ENCODE results near the gene EIF3K.
"Not testable (repeated sequence)": the region's sequence is repeated elsewhere in the genome, so short reads cannot be mapped to it uniquely, and the experiment has no call there.

Gene EIF3K

GRCh38 chr19:38618590-38619360 lies at the start of gene EIF3K:
EIF3K (plus strand) TSS chr19:38619188; CDS start chr19:38619269, 81 bp downstream.
- DNase-seq (ENCODE audit: low read depth): peak; percentile 97

GRCh38 chr19:38569368-38569983 lies 49.5 kb upstream of the EIF3K start:
- DNase-seq (ENCODE audit: low read depth): no peak

GRCh38 chr19:38571682-38572081 lies 47.3 kb upstream of the EIF3K start:
- DNase-seq (ENCODE audit: low read depth): no peak

- no peak for DNase-seq (ENCODE audit: low read depth)
Observed at GRCh38 chr19:38577826-38578225, 41.2 kb upstream of the EIF3K start.

- not testable (repeated sequence) for DNase-seq (ENCODE audit: low read depth)
Observed at GRCh38 chr19:38579304-38579703, 39.7 kb upstream of the EIF3K start.

GRCh38 chr19:38580080-38580479 lies 38.9 kb upstream of the EIF3K start:
- no peak for DNase-seq (ENCODE audit: low read depth)

- no peak for DNase-seq (ENCODE audit: low read depth)
Observed at GRCh38 chr19:38583219-38583984, 35.6 kb upstream of the EIF3K start.

GRCh38 chr19:38583985-38584305 lies 35.0 kb upstream of the EIF3K start:
- no peak for DNase-seq (ENCODE audit: low read depth)

- no peak for DNase-seq (ENCODE audit: low read depth)
Observed at GRCh38 chr19:38587562-38587961, 31.4 kb upstream of the EIF3K start.

- no peak for DNase-seq (ENCODE audit: low read depth)
Observed at GRCh38 chr19:38588041-38588440, 30.9 kb upstream of the EIF3K start.

GRCh38 chr19:38592940-38593339 lies 26.0 kb upstream of the EIF3K start:
- no peak for DNase-seq (ENCODE audit: low read depth)

- DNase-seq (ENCODE audit: low read depth): no peak
Observed at GRCh38 chr19:38596057-38596981, 22.7 kb upstream of the EIF3K start.

- DNase-seq (ENCODE audit: low read depth): no peak
Observed at GRCh38 chr19:38597075-38597474, 21.9 kb upstream of the EIF3K start.

GRCh38 chr19:38599722-38600121 lies 19.3 kb upstream of the EIF3K start:
- no peak for DNase-seq (ENCODE audit: low read depth)

- not testable (repeated sequence) for DNase-seq (ENCODE audit: low read depth)
Observed at GRCh38 chr19:38602856-38603255, 16.1 kb upstream of the EIF3K start.

- DNase-seq (ENCODE audit: low read depth): no peak
Observed at GRCh38 chr19:38606131-38606530, 12.9 kb upstream of the EIF3K start.

- no peak for DNase-seq (ENCODE audit: low read depth)
Observed at GRCh38 chr19:38614289-38614688, 4.7 kb upstream of the EIF3K start.

- no peak for DNase-seq (ENCODE audit: low read depth)
Observed at GRCh38 chr19:38615007-38615581, 3.9 kb upstream of the EIF3K start.

GRCh38 chr19:38616265-38616664 lies 2.7 kb upstream of the EIF3K start:
- DNase-seq (ENCODE audit: low read depth): no peak

GRCh38 chr19:38617283-38617763 lies 1.7 kb upstream of the EIF3K start:
- no peak for DNase-seq (ENCODE audit: low read depth)

Measured in T-helper 22 cell (primary cell).